Adrenal gland (tissue), 5 donors: ENCODE data around the gene KLC1.

Experiments used
- CTCF ChIP-seq, 6 experiments: fragments of 450-650 bp in 4 of 6; fragments of 200-600 bp in 2 of 6; sonication (generic) in 1 of 6; IDR thresholded peaks; 1 replicate in 5 of 6; 2 replicates in 1 of 6; pipeline versions ENCODE4 v1.5.1 to v1.8.0; 2016 to 2021; ENCODE audit warnings: antibody characterized with exemption in 6 of 6, mild to moderate bottlenecking in 2 of 6, moderate library complexity in 1 of 6
- POLR2A ChIP-seq, 2 donors: fragments of 450-650 bp; IDR thresholded peaks; one replicate each; pipeline ENCODE4 v1.6.1; 2017; ENCODE audit warnings: antibody characterized with exemption in 2 of 2, mild to moderate bottlenecking in 2 of 2, moderate library complexity in 1 of 2
- donor health status: DM: no; HTN: no; CAD: no.

DNA sequence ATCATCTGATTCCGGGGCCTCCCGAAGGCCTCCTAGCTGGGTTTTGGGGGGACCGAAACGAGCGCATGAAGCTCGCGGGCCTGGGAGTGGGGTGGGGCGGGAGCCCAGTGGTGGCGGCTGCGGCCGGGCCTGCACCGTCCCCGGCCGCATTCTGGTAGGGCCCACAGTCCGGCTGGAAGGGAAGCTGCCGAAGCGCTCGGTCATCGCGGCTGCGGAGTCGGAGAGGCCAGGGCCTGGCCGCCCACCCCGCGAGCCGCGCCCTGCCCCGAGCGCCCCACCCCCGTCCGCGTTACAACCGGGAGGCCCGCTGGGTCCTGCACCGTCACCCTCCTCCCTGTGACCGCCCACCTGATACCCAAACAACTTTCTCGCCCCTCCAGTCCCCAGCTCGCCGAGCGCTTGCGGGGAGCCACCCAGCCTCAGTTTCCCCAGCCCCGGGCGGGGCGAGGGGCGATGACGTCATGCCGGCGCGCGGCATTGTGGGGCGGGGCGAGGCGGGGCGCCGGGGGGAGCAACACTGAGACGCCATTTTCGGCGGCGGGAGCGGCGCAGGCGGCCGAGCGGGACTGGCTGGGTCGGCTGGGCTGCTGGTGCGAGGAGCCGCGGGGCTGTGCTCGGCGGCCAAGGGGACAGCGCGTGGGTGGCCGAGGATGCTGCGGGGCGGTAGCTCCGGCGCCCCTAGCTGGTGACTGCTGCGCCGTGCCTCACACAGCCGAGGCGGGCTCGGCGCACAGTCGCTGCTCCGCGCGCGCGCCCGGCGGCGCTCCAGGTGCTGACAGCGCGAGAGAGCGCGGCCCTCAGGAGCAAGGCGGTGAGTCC is at the start of gene KLC1:
- TF ChIP-seq CTCF (IDR thresholded peaks at IDR 0.05) (peak in 1 of 6 experiments; percentile 11), POLR2A (IDR thresholded peaks at IDR 0.05) (peak; percentile 58 to 72)
